Endodermal cell (in vitro differentiated cells): ENCODE data around the gene MPRIP. TPM values are rescaled to one million over a fixed set of nuclear protein-coding genes. Genes with fewer than 3 reads are reported as not detected.

Source experiments
- DNase-seq: peaks from one replicate; pipeline ENCODE4 v3.0.0-alpha.2; 2017
- H3K27ac ChIP-seq: 2 replicates; pipeline ENCODE4 v1.5.1; 2013; ENCODE audit warnings: mild to moderate bottlenecking, low read depth, low read length, moderate library complexity
- H3K27me3 ChIP-seq: 2 replicates; pipeline ENCODE4 v1.6.1; 2013; ENCODE audit warnings: mild to moderate bottlenecking, low read length, moderate library complexity; ENCODE audit not compliant: insufficient read depth, control insufficient read depth, poor library complexity, severe bottlenecking
- H3K36me3 ChIP-seq: 2 replicates; pipeline ENCODE4 v1.7.0; 2013; ENCODE audit warnings: mild to moderate bottlenecking, low read length, moderate library complexity; ENCODE audit not compliant: control insufficient read depth, insufficient read depth
- H3K4me1 ChIP-seq: one replicate; pipeline ENCODE4 v1.7.0; 2013; ENCODE audit warnings: low read length; ENCODE audit not compliant: control insufficient read depth, insufficient read depth
- H3K4me3 ChIP-seq: 2 replicates; pipeline ENCODE4 v1.5.1; 2013; ENCODE audit warnings: mild to moderate bottlenecking, low read length, moderate library complexity
- H3K9ac ChIP-seq: 2 replicates; pipeline ENCODE4 v1.6.1; 2013; ENCODE audit warnings: mild to moderate bottlenecking, low read length, moderate library complexity; ENCODE audit not compliant: poor library complexity, severe bottlenecking; ENCODE audit errors: extremely low read depth
- H3K9me3 ChIP-seq: 2 replicates; pipeline ENCODE4 v1.6.1; 2013; ENCODE audit warnings: mild to moderate bottlenecking, low read length, moderate library complexity; ENCODE audit not compliant: control insufficient read depth
- H3K27ac Mint-ChIP-seq: 2 replicates; pipeline ENCODE4 v1.8.0; 2020; ENCODE audit warnings: mixed read lengths
- H3K27me3 Mint-ChIP-seq: 2 replicates; pipeline ENCODE4 v1.8.0; 2021; ENCODE audit warnings: mild to moderate bottlenecking, mixed read lengths; ENCODE audit not compliant: insufficient read depth
- H3K36me3 Mint-ChIP-seq: 2 replicates; pipeline ENCODE4 v1.8.0; 2020; ENCODE audit warnings: low read depth, mixed read lengths
- H3K4me1 Mint-ChIP-seq: 2 replicates; pipeline ENCODE4 v1.8.0; 2020; ENCODE audit warnings: mixed read lengths
- H3K4me3 Mint-ChIP-seq: 2 replicates; pipeline ENCODE4 v1.8.0; 2020; ENCODE audit warnings: mild to moderate bottlenecking, moderate library complexity, mixed read lengths
- H3K9me3 Mint-ChIP-seq: 2 replicates; pipeline ENCODE4 v1.8.0; 2020; ENCODE audit warnings: mild to moderate bottlenecking, mixed read lengths
- WGBS, 2 experiments: methylation state at CpG; one replicate each; pipeline versions ENCODE4 v1.1.5 to v1.1.7; 2013; ENCODE audit warnings: missing lambda C conversion rate in 2 of 2, mixed read lengths in 1 of 2; ENCODE audit not compliant: insufficient coverage in 1 of 2, insufficient read length in 1 of 2; 5-methylcytosine and 5-hydroxymethylcytosine counted together
- total RNA-seq, 2 donors: library from RNA; stranded (reverse); fragmentation: NEBNext Ultra II Directional in 1 of 2; extraction: Animal tissue kit (Norgen Biotek cat#: 25700) in 1 of 2; gene quantifications; 2 replicates in 1 of 2; 3 replicates in 1 of 2; pipeline ENCODE4 v1.2.1, GENCODE V29; 2021
- TF ChIP-seq, protein P1 (sequence below): fragments of 200-600 bp; sonication (generic); conservative IDR thresholded peaks from 2 replicates; pipeline ENCODE4 v1.5.0; 2021; ENCODE audit warnings: antibody characterized with exemption, mild to moderate bottlenecking

Gene MPRIP
- total RNA-seq, 2 donors from 2014 or later = 154 to 155 TPM

DNA sequence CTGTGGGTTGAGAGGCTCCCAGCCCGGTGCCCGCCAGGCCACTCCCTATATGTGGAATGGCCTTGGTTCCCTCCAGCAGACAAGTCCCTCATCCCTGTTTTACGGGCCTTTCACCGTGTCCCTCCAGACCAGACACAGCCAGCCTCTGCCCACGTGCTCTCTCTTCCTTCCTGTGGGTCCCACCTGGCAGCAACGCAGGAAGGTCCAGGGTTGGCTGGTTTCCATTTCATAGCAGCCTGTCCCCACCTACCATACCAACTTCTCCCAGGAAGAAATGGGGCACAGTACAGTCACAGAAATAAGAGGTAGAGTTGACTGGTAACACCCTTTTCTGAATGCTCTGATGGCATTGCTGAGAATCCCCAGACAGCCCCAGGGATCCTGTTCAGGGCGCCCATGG, 128.9 kb downstream of the MPRIP start:
- H3K4me3 ChIP-seq = no peak overlapping the region
- H3K27ac Mint-ChIP-seq = peak overlapping the region; percentile 55
- H3K9me3 Mint-ChIP-seq = no peaks in the 10 kb centered on the region
- H3K36me3 Mint-ChIP-seq = peaks cover 49% of the 10 kb centered on the region
- no peaks in the 10 kb centered on the region for H3K27me3 ChIP-seq
- H3K4me3 Mint-ChIP-seq = no peak overlapping the region
- no peak for DNase-seq
- TF ChIP-seq, protein P1, sequence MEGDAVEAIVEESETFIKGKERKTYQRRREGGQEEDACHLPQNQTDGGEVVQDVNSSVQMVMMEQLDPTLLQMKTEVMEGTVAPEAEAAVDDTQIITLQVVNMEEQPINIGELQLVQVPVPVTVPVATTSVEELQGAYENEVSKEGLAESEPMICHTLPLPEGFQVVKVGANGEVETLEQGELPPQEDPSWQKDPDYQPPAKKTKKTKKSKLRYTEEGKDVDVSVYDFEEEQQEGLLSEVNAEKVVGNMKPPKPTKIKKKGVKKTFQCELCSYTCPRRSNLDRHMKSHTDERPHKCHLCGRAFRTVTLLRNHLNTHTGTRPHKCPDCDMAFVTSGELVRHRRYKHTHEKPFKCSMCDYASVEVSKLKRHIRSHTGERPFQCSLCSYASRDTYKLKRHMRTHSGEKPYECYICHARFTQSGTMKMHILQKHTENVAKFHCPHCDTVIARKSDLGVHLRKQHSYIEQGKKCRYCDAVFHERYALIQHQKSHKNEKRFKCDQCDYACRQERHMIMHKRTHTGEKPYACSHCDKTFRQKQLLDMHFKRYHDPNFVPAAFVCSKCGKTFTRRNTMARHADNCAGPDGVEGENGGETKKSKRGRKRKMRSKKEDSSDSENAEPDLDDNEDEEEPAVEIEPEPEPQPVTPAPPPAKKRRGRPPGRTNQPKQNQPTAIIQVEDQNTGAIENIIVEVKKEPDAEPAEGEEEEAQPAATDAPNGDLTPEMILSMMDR = no peak
- peaks cover 11% of the 10 kb centered on the region for H3K4me1 ChIP-seq
- peaks cover 5% of the 10 kb centered on the region for H3K4me1 Mint-ChIP-seq
- H3K36me3 ChIP-seq = peaks cover 39% of the 10 kb centered on the region
- 97 to 100% methylated on average over 6 to 7 of the region's 7 CpGs for WGBS, 2 experiments
- no peaks in the 10 kb centered on the region for H3K27me3 Mint-ChIP-seq
- no peak overlapping the region for H3K9ac ChIP-seq
- H3K27ac ChIP-seq = no peak overlapping the region
- no peaks in the 10 kb centered on the region for H3K9me3 ChIP-seq

DNA sequence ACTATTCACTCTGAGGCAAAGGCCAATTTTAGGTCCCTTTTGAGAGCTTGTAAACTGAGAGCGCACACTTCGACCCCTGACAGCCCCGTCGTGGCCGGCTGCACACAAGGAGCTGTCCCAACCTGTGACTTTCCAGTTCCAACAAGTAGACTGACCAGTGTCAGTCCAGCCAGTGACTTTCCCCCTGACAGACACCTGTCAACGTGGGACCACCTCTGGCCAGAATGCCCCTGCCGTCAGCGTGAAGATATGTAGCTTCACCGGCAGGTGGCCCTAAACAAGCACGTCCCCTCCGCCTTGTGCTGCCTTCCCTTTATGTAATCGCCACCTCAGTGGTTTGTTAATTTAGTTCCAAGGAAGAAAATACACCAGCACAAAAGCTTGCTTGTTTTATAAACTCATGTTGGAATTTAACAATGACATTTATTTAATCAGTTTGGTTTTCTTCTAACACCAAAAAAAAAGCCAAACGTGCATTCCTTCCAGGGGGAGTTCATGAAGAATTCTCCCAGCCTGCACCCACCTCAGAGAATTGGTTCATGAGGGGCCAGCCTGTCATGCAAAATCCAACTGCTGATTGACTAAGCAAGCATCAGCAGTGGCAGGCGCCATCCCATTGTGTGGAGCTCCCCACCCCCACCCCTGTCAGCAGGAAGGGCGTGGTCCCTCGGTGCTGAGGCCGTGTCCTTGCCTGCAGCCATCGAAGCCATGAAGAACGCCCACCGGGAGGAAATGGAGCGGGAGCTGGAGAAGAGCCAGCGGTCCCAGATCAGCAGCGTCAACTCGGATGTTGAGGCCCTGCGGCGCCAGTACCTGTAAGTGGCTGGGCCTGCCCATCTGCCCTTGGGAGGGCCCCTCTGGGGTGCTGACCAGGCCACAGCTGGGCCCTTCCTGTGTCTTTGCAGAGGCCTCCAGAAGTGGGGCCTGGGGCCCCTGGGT, 130.0 kb downstream of the MPRIP start:
- no peak overlapping the region for H3K4me3 ChIP-seq

DNA sequence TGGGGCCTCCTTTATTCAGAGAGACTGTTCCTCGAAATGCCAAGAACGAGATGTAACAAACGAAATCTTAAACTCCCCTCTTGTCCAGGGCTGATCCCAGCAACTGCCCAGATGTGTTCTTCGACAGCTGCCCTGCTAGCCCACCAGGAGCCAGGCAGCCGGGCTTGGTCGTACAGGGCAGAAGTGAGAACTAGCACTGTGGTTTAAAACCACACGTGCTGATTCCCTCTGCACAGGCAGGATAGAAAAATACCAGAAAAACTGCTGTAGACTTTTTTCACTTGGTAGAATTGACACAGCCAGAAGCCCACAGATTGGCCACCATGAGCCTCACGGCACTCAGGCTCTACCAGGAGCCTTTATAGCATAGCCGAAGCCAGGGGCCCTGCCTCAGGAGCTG, 130.7 kb downstream of the MPRIP start:
- TF ChIP-seq, protein P1 = no peak
- H3K36me3 ChIP-seq = peaks cover 43% of the 10 kb centered on the region
- H3K4me3 ChIP-seq = no peak overlapping the region
- no peak overlapping the region for H3K9ac ChIP-seq
- Mint-ChIP-seq H3K27me3 (no peaks in the 10 kb centered on the region), H3K4me1 (peaks cover 5% of the 10 kb centered on the region), H3K36me3 (peaks cover 52% of the 10 kb centered on the region), H3K9me3 (no peaks in the 10 kb centered on the region), H3K27ac (no peak overlapping the region), H3K4me3 (no peak overlapping the region)
- H3K9me3 ChIP-seq = no peaks in the 10 kb centered on the region
- no peak overlapping the region for H3K27ac ChIP-seq
- DNase-seq = no peak
- 86 to 93% methylated on average over 7 to 9 of the region's 9 CpGs for WGBS, 2 experiments
- H3K4me1 ChIP-seq = peaks cover 11% of the 10 kb centered on the region
- H3K27me3 ChIP-seq = no peaks in the 10 kb centered on the region

More for the DNA sequence above, 130.0 kb downstream of the MPRIP start:
- Histone ChIP-seq H3K27ac (no peak overlapping the region), H3K4me1 (peaks cover 11% of the 10 kb centered on the region), H3K9ac (no peak overlapping the region), H3K27me3 (no peaks in the 10 kb centered on the region), H3K9me3 (no peaks in the 10 kb centered on the region), H3K36me3 (peaks cover 42% of the 10 kb centered on the region)
- Mint-ChIP-seq H3K4me3 (no peak overlapping the region), H3K27me3 (no peaks in the 10 kb centered on the region), H3K9me3 (no peaks in the 10 kb centered on the region), H3K4me1 (peaks cover 5% of the 10 kb centered on the region), H3K36me3 (peaks cover 53% of the 10 kb centered on the region), H3K27ac (no peak overlapping the region)
- WGBS, 2 experiments = 81 to 83% methylated on average over 16 to 26 of the region's 26 CpGs
- DNase-seq = peak; percentile 65
- TF ChIP-seq, protein P1 = peak; percentile 54
